Measurements from ENCODE around the gene REPIN1. TPM values are rescaled to one million over a fixed set of nuclear protein-coding genes. Genes with fewer than 3 reads are reported as not detected.

Gene REPIN1
- total RNA-seq, 4 donors from 2014 or later: 28.9 to 75.4 (median 31.8) TPM

- TF ChIP-seq CTCF (IDR thresholded peaks at IDR 0.05; ENCODE audit: low read depth): no peak
These were observed 25.4 kb upstream of the REPIN1 start for GRCh38 chr7:150343225-150343624.

GRCh38 chr7:150344299-150344698 is 24.3 kb upstream of the REPIN1 start:
- no peak for TF ChIP-seq CTCF (IDR thresholded peaks at IDR 0.05; ENCODE audit: low read depth)

GRCh38 chr7:150345012-150345411 is 23.6 kb upstream of the REPIN1 start:
- no peak for TF ChIP-seq CTCF (IDR thresholded peaks at IDR 0.05; ENCODE audit: low read depth)

- no peak for TF ChIP-seq CTCF (IDR thresholded peaks at IDR 0.05; ENCODE audit: low read depth)
These were observed 21.7 kb upstream of the REPIN1 start for GRCh38 chr7:150346922-150347321.

- TF ChIP-seq CTCF (IDR thresholded peaks at IDR 0.05; ENCODE audit: low read depth): no peak
These were observed 16.9 kb upstream of the REPIN1 start for GRCh38 chr7:150351587-150352194.

DNA sequence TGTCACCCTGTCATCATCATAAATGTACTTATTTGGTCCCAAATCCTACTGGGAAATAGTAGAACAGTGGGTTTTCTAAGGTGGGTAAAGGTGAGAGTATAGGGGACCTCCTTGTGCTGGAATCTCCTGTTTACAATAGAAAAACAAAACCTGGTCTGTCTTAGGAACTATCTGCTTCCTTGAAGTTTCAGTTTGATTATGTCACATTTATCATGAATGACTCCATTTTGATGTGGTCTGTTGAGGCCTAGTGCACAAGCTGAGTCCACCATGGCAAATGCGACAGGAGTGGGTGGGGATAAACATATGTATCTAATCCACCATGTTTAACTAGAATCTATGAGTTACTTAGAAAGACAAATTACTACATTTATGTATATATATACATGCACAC is 13.0 kb upstream of the REPIN1 start:
- TF ChIP-seq CTCF (IDR thresholded peaks at IDR 0.05; ENCODE audit: low read depth): no peak

DNA sequence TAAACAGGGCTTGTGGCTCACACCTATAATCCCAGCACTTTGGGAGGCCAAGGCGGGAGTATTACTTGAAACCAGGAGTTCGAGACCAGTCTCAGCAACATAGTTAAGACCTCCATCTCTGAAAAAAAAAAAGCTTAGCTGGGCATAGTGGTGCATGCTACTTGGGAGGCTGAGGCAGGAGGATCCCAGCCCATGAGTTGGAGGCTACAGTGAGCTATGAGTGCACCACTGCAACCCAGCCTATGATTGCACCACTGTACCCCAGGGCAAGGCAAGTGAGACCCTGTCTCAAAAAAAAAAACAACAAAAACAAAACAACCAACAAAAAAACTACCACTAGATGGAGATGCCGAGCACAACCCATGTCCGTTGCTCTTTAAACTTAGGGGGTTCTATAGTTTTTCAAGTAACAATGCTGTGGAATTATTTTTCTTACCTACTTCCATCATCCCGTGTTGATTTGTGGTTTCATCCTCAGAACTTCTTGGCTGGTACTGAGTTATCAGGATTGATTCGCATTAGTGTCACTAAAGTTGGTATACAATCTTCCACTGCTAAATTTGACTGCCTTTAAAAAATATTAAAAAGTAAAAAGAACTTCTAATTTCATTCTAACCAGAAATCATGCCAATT is 12.2 kb upstream of the REPIN1 start:
- no peak for TF ChIP-seq CTCF (IDR thresholded peaks at IDR 0.05; ENCODE audit: low read depth)
